SH-SY5Y (cell line): Measurements from ENCODE around the gene NKX6-2.

ENCODE experiments used
- GATA2 ChIP-seq: IDR thresholded peaks from 2 replicates; pipeline ENCODE4 v1.6.1; 2011; ENCODE audit warnings: mild to moderate bottlenecking, low read depth, low read length
- GATA3 ChIP-seq: IDR thresholded peaks from 2 replicates; pipeline ENCODE4 v1.6.1; 2011; ENCODE audit warnings: low read depth, mild to moderate bottlenecking, low read length, moderate library complexity

DNA sequence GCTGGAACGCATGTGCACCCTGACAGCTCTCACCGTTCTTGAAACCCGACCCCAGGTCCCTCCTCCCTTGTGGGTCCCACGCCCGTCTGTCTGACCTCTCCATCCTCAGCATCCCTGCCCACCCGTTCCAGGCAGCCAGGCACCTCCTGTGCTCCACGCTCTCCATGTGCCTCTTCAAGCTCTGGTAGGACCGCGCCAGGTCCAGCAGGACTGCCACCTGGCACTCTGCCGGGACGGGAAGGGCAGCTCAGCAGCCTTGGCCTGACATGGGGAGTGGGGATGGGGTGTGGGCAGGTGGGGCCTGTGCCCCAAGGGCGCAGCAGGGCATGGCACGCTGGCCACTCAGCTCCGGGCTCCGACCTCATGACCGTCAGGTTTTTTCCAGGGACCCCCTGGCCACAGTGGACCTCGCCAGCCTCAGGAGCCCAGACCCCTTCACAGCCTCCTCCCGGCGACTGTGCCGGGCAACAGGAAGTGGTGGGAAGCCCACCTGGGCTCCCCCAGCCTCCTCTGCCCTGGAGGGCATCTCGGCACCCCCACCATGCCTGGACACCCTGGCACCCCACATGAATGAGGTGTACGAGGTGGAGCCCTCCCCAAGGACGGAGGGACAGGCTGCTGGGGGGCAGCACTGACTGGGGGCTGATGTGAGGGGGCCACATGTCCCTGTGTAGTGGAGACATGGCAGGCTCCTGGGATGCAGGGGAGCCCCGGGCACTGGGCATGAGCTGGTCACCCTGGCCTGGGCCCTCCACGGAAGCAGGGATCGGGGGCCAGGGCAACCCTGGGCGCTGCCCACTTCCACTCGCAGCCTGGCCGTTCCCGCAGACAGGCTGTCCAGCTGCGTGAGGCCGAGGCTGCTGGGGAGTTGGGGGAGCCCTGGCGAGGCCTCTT, 25.1 kb upstream of the NKX6-2 start:
- TF ChIP-seq GATA2 (no peak), GATA3 (no peak)
